ENCODE data around the gene DYNC2H1. TPM values are rescaled to one million over a fixed set of nuclear protein-coding genes. Genes with fewer than 3 reads are reported as not detected.

The DYNC2H1 gene
- total RNA-seq, 1 donor from 2014 or later = 61.1 TPM

GRCh38 chr11:103284260-103284659 lies 175.0 kb downstream of the DYNC2H1 start:
- Histone ChIP-seq H3K4me2 (no peak overlapping the region), H2AFZ (replicated peaks) (no peak overlapping the region), H4K20me1 (ENCODE audit: low read depth) (no peaks in the 10 kb centered on the region), H3K27ac (no peak overlapping the region), H3K27me3 (no peaks in the 10 kb centered on the region), H3K9me3 (ENCODE audit: low read depth) (no peaks in the 10 kb centered on the region), H3K79me2 (ENCODE audit: low read depth) (no peaks in the 10 kb centered on the region), H3F3A (ENCODE audit: low read depth) (no peaks in the 10 kb centered on the region), H3K4me1 (no peaks in the 10 kb centered on the region), H3K9ac (no peak overlapping the region), H3K4me3 (no peak overlapping the region), H3K36me3 (no peaks in the 10 kb centered on the region)
- no peak overlapping the region for H3K4me3 Mint-ChIP-seq
- peaks cover 13% of the 10 kb centered on the region for H3K36me3 Mint-ChIP-seq
- H3K27me3 Mint-ChIP-seq (ENCODE audit: insufficient read depth, low read depth) = no peaks in the 10 kb centered on the region
- no peak overlapping the region for H3K27ac Mint-ChIP-seq
- H3K9me3 Mint-ChIP-seq = no peaks in the 10 kb centered on the region
- DNase-seq (ENCODE audit: low spot score) = no peak
- TF ChIP-seq EZH2phosphoT487 (IDR thresholded peaks at IDR 0.05) (no peak), EZH2 (IDR thresholded peaks at IDR 0.05) (no peak), CTCF (IDR thresholded peaks at IDR 0.05) (no peak)
- no peaks in the 10 kb centered on the region for H3K4me1 Mint-ChIP-seq

GRCh38 chr11:103294516-103294915 lies 185.3 kb downstream of the DYNC2H1 start:
- H3K27ac Mint-ChIP-seq = no peak overlapping the region
- Histone ChIP-seq H3K4me3 (no peak overlapping the region), H3K36me3 (peaks cover 16% of the 10 kb centered on the region), H3K9me3 (ENCODE audit: low read depth) (peaks cover 11% of the 10 kb centered on the region), H3K9ac (no peak overlapping the region), H4K20me1 (ENCODE audit: low read depth) (no peaks in the 10 kb centered on the region), H3K27me3 (no peaks in the 10 kb centered on the region), H3K4me1 (peaks cover 13% of the 10 kb centered on the region), H3K27ac (no peak overlapping the region), H3F3A (ENCODE audit: low read depth) (peaks cover 9% of the 10 kb centered on the region), H3K4me2 (no peak overlapping the region), H2AFZ (replicated peaks) (no peak overlapping the region), H3K79me2 (ENCODE audit: low read depth) (no peaks in the 10 kb centered on the region)
- H3K27me3 Mint-ChIP-seq (ENCODE audit: insufficient read depth, low read depth) = no peaks in the 10 kb centered on the region
- H3K36me3 Mint-ChIP-seq = peaks cover 56% of the 10 kb centered on the region
- TF ChIP-seq EZH2phosphoT487 (IDR thresholded peaks at IDR 0.05) (no peak), CTCF (IDR thresholded peaks at IDR 0.05) (no peak), EZH2 (IDR thresholded peaks at IDR 0.05) (no peak)
- H3K4me1 Mint-ChIP-seq = peaks cover 5% of the 10 kb centered on the region
- H3K4me3 Mint-ChIP-seq = no peak overlapping the region
- DNase-seq (ENCODE audit: low spot score) = no peak
- H3K9me3 Mint-ChIP-seq = peaks cover 35% of the 10 kb centered on the region

DNA sequence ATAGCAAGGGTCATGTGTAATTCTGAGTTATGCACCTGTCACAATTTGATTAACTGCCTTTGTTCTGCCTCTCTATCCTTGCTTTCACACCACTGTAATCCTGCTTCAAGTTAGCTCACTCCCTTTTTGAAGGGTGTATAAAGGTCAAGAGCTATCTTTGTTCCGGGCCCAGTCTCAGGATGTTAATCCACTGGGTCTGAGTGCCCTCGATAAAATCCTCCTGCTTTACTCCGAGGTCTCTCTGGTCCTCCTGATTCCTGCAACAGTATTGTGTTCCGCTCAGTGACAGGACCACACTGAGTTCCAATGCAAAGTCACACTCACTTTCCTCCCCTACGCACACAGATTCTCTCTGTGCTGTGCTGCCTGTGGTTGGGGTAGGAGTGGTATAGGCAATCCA lies 186.5 kb downstream of the DYNC2H1 start:
- H3K9me3 Mint-ChIP-seq = peaks cover 35% of the 10 kb centered on the region
- Histone ChIP-seq H3K4me1 (peaks cover 17% of the 10 kb centered on the region), H3K4me3 (no peak overlapping the region), H2AFZ (replicated peaks) (no peak overlapping the region), H3K27ac (no peak overlapping the region), H3K9me3 (ENCODE audit: low read depth) (peaks cover 11% of the 10 kb centered on the region), H3F3A (ENCODE audit: low read depth) (peaks cover 11% of the 10 kb centered on the region), H3K27me3 (no peaks in the 10 kb centered on the region), H3K9ac (no peak overlapping the region), H3K4me2 (no peak overlapping the region), H3K36me3 (peaks cover 16% of the 10 kb centered on the region), H4K20me1 (ENCODE audit: low read depth) (no peaks in the 10 kb centered on the region), H3K79me2 (ENCODE audit: low read depth) (no peaks in the 10 kb centered on the region)
- H3K27ac Mint-ChIP-seq = no peak overlapping the region
- peak; percentile 3 for DNase-seq (ENCODE audit: low spot score)
- peaks cover 48% of the 10 kb centered on the region for H3K36me3 Mint-ChIP-seq
- TF ChIP-seq EZH2 (IDR thresholded peaks at IDR 0.05) = no peak
- no peak for TF ChIP-seq EZH2phosphoT487 (IDR thresholded peaks at IDR 0.05)
- no peak for TF ChIP-seq CTCF (IDR thresholded peaks at IDR 0.05)
- no peak overlapping the region for H3K4me3 Mint-ChIP-seq
- H3K4me1 Mint-ChIP-seq = peaks cover 9% of the 10 kb centered on the region
- H3K27me3 Mint-ChIP-seq (ENCODE audit: insufficient read depth, low read depth) = no peaks in the 10 kb centered on the region
